Lung microvascular endothelial cell (primary cell): ENCODE results near the gene CES4A. TPM values are rescaled to one million over a fixed set of nuclear protein-coding genes. Genes with fewer than 3 reads are reported as not detected.
A peak's percentile ranks its signal among the peaks of the same experiment; 100 is the strongest.
"Not testable (repeated sequence)": the region's sequence is repeated elsewhere in the genome, so short reads cannot be mapped to it uniquely, and the experiment has no call there.

Experiments used
- DNase-seq, 2 donors: peaks; one replicate each; pipeline versions ENCODE4 v3.0.0 to v3.0.0-alpha.2; 2010; ENCODE audit warnings: low read depth in 2 of 2
- total RNA-seq: library from RNA; depleted of rRNA; stranded (reverse); fragments of >200 nt; gene quantifications from 2 replicates; pipeline ENCODE4 v1.2.1, GENCODE V29; 2014

CES4A gene
- total RNA-seq, 1 donor from 2014 or later = 1.2 TPM

DNA sequence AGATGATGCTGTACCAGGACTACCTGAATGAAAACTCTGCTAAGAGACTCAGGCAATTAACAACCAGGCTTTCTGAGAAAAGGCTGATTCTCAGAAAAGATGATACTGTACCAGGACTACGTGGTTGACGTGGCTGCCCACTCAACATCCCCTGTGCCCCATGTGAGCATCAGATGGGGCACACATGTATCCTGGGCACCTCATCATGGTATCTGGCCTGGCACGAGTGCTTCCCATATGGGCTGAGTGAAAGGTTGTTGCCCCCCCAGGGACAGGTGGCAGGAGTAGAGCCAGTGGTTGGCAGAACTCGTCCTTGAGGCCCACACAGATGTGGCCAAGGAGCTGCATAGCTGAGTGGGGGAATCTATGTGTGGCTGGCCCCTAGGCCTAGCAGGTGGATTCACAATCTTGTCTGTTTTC is 3.5 kb upstream of the CES4A start:
- no peak for DNase-seq

DNA sequence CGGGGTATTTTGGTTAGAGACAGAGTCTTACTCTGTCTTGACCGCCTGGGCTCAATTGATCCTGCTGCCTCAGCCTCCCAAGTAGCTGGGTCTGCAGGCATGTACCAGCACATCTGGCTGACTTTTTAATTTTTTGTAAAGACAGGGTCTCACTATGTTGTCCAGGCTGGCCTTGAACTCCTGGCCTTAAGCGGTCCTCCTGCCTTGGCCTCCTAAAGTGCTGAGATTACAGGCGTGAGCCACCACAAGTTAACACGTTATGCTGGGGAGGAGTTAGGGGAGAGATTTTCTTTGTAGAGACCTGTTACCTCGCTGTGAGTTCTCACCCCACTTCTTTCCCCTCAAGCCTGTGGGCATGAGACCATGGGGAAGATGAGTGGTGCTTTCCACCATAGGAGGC is 1.8 kb upstream of the CES4A start:
- DNase-seq = no peak

DNA sequence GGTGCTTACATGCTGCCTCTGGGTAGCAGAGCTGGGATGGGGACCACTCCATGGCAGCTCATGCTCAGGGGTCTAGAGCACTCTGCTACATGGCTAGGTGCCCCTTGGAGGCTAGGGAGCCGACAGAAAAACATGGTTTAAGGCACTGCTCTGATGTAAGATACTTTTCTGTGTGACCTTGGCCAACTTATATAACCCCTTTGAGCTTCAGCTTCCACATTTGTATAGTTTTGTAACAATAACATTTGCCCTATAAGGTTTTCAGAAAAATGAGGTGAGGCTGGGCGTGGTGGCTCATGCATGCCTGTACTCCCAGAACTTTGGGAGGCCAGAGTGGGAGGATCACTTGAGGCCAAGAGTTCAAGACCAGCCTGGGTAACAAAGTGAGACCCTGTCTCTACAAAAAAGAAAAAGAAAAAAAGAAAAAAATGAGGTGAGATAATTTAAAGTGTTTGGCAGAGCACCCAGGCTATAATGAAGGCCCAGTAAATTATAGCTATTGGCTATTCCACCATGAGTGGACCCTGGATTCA is 3.2 kb downstream of the CES4A start:
- no peak for DNase-seq

DNA sequence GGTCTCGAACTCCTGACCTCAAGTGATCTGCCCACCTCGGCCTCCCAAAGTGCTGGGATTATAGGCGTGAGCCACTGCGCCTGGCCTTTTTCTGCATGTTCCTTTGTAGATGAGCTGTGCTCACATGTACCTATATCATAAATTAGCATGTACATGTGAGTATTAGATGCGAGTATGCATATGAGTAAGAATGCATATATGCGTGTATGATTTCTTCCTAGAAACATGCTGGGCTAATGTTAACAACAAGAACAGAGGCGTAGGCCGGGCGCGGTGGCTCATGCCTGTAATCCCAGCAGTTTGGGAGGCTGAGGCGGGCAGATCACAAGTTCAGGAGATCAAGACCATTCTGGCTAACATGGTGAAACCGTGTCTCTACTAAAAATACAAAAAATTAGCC is 5.2 kb downstream of the CES4A start:
- not testable (repeated sequence) for DNase-seq

DNA sequence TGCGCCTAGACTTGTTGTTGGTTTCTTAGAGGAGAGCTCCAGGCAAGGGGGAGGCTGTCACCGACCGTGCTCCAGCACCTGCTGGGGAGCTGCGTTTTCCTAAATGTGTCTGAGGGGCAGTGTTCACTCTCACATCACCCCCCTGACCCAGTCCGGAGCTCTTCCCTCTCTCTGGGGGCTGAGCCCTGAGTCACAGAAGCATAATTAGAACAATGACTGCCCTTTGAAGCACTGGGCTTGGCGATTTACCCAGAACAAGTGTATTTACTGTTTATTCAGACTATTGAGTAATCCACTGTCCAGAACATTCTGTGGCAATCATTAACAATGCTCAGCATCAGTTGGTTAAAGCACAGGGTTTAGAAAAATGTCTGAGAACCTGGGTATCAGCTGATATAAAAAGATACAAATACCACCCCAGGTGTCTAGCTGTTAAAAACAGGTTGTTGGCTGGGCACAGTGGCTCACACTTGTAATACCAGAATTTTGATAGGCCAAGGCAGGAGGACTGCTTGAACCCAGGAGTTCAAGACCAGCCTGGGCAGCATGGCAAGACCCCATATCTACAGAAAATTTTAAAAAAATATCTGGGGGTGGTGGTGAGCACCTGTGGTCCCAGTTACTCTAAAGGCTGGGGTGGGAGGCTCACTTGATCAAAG is 8.1 kb downstream of the CES4A start:
- peak; percentile 17 to 40 for DNase-seq

DNA sequence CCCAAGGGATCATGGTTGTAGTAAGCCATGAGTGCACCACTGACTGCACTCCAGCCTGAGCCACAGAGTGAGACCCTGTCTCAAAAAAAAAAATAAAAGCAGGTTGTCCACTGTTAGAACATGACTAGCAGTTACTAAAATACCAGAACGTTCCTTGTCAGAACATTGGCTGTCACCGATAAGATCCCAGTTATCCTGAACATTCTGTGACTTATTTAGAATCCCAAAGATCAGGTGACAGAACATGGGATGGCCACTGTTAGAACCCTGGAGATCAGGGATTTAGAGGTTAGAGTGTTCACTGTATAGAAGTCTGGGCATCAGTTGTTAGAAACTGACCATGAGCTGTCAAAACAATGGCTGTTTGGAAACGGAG is 8.6 kb downstream of the CES4A start:
- DNase-seq = no peak

DNA sequence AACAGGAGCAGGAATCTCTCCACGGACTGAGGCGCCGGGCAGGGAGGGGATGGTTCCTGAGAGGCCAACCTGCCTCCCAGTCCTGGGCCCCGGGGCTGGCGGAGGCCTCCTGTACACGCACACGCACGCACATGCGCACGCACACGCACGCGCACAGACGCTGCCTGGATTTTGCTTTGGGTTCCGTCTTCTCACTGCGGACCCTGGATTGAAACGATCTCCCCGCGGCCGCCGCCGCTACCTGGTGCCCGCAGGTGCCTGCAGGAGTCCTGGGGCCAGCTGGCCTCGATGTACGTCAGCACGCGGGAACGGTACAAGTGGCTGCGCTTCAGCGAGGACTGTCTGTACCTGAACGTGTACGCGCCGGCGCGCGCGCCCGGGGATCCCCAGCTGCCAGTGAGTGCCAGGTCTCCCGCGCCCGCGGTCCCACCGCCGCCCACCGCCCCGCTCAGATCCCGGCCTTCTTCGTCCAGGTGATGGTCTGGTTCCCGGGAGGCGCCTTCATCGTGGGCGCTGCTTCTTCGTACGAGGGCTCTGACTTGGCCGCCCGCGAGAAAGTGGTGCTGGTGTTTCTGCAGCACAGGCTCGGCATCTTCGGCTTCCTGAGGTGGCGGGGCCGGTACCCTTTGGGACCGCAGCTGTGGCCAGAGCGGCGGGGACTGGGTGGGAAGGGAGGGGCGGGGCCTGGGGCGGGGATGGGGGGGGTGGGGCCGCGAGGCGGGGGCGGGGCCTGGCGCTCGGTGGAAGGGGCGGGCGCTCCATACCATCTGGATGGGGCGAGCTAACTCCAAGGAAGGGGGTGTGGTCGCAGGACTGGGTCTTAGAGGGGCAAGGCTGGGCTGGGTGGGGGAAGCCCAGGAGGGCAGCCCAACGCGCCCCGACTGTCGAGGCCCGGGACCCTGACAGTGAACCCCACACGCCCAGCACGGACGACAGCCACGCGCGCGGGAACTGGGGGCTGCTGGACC is 12.3 kb downstream of the CES4A start:
- DNase-seq = peak in 1 of 2 donors; percentile 46

DNA sequence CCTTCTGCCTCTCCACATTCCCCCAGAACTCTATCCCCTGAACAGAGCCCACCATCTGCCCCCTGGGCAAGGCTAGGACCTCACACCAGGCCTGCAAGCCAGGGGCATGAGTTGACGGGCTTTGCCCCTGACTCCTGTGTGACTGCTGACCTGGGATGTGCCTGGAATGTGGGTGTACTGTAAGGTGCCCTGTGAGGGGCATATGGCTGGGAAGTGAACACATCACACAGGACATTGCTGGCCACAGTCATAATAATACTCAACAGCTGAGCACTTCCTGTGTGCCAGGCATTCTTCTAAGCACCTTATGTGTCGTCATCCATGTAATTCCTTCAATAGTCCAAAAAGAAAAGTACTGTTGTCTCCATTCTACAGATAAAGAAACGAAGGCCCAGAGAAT is 13.3 kb downstream of the CES4A start:
- DNase-seq = no peak

DNA sequence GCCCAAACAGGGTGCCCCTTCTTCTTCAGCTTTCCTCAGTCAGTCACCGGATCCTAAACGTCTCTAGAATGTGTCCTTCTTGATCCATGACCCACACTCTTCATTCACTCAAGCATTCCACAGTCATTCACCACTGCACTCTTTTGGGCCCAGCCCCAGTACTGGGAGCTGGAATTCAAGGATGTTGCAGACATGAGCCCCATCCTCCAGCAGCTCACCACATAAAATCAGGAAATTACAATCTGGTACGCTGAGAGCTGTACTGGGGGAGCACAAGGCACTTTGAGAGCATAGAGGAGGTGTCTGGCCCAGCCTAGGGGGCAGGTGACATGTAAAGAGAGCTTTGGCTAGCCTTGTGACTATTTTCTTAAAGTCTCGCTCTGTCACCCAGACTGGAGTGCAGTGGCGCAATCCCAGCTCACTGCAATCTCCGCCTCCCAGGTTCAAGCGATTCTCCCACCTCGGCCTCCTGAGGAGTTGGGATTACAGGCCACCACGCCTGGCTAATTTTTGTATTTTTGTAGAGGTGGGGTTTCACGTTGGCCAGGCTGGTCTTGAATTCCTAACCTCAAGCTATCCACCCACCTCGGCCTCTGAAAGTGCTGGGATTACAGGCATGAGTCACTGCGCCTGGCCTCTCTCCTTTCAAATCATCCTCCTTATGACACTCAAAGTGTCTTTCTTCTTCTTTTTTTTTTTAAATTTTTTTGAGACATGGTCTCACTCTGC is 18.7 kb downstream of the CES4A start:
- DNase-seq = no peak

DNA sequence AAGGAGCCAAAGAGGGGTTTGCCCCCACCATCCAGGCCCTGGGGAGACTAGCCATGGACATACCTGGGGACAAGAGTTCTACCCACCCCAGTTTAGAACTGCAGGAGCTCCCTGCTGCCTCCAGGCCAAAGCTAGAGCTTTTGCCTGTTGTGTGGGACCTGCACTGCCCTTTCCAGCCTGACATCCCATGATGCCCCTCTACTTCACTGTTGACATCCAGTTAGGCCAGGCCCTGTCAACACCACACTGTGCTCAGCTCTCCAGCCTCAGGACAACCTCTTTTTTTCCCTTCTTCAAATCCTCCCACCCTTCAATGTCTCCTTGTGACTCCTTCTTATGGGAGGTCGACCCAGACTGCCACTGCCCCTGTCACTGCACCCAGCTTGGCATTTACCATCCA is 20.8 kb downstream of the CES4A start:
- no peak for DNase-seq

DNA sequence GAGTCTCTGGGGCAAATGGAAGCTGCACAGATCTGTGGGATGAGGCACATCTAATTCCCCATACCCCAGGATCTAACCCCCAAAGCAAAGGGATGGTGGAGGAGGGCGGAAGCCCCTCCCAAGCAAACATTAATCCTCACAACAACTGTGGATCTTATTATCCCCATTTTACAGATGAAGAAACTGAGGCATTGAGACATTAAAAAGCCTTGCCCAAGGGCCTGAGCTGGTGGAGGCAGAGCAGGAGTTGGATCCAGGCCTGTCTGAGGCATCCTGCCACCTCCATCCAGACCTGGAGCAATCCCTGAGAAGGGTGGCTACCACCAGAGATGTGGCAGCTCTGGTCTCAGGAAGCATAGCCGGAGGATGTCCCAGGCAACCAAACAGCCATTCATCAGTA is 22.9 kb downstream of the CES4A start:
- DNase-seq = no peak

DNA sequence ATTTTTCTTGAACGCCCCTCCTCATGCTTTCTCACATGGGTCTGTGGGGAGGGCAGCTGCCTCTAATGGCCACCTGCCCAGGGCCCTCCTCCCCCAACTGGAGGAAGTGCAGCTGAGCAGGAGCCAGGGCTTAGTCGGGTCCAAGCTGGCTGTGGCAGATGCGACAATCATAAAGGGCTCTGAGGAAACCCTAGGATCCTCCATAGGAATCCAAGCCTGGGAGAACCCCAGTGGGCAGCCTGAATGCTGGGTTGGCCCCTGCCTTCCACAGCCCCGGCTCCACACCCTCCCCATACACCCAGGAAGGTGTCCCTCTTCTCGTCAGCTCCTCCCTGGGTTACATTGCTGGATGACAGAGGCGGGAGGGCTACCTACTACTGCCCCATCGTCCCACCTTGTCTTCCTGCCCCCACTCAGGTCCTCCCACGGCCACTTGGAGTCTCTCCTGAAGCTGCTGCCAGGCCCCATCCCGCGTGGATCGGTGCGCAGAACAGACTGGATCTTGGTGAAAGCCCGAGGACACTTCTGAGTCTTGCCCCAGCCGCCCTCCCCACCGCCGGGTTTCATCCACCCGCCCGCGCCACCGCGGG is 24.9 kb downstream of the CES4A start:
- no peak for DNase-seq

DNA sequence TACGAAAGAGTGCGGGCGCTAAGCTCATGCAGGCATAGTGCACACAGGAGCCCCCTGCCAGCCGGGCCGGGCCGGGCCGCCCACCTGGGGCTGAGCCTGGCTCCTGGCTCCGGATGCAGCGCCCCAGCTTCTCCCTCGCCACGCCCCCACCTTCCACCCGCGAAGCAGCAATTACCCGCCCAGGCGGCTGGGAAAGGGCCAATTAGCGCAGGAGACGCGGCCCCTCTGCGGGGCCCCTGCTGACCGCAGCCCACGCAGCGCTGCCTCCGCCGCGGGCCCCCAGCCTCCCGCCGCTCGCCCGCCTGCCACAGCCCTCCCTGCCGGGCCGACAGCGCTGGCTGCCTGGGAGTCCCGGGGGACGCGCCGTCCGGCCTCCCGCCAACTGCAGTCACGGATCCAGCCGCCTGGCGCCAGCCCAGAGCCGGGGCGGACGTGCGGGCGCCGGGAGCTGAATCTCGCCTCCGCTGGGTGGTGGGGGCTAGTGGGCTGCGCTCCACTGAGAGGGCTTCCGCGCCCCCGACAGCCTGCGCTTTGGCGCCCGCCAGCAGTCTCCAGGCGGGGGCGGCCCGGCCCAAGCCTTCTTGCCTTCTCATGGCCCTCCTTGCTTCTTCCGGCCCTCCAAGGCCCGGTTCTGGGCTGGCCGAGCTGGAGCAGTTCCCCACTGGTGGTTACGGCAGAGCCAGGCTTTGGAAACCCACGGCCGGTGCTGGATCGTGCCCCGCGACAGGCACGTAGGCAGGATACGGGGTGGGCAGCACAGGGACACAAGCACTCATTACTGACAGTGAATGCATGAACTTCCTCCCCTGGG is 25.6 kb downstream of the CES4A start:
- peak; percentile 46 to 75 for DNase-seq

DNA sequence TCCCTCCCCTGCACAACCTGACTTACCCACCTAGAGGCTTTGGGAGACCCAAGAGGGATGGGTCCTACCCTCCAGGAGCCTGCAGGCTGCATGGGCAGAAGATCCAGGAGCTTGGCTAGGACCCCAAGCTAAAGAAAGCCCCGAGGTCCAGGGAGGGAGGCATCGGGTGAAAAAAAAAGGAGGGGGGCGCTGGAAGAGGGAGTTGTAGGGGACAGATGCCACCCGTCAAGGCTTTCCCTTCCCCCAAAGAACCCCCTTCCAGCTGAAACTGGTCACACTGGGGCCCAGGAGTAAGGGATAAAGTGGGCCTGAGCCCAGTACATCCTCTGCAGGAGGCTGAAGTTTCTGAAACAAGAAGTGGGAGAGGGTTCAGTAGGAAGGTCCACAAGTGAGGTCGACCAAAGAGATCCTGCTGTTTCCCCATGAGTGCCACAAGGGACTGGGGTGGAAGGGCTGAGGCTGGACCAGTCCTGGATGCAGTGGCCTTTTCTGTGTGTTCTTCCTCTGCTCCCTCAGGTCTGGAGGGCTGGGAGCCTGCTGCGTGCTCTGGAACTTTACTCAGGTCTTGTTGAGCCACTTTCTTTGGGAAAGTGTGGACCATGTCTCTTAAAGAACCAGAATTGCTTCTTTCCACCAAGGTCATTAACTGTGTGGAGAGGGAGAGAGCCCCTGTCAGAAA is 26.4 kb downstream of the CES4A start:
- DNase-seq = no peak

DNA sequence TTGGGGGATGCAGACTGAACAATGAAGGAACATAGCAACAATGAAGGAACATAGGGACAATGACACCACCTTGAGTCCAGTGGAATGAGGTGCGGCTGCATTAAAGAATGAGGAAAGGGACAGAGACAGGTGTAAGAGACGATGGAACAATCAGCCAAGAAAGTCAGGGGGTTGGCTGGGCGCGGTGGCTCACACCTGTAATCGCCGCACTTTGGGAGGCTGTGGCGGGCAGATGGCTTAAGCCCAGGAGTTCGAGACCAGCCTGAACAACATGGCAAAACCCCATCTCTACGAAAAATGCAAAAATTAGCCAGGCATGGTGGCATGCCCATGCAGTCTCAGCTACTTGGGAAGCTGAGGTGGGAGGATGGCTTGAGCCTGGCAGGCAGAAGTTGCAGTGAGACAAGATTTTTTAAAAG is 26.9 kb downstream of the CES4A start:
- DNase-seq = no peak

DNA sequence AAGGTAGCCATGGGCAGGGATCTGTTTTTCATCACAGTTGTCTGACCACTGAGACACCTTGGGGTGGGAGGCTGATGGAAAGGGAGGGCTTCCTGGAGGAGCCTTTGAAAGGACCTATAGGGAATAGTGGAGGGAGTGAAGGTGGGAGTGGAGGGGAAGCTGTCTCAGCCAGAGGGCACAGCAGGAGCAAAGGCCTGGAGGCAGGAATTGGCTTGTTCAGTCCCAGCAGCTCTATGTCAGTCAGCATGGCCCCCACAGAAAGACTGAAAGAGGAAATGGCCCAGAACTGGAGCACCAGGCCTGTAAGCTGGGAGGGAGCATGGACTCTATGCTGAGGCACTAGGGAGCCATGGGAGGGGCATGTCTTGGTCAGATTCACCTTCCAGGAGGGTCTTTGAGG is 27.8 kb downstream of the CES4A start:
- no peak for DNase-seq

DNA sequence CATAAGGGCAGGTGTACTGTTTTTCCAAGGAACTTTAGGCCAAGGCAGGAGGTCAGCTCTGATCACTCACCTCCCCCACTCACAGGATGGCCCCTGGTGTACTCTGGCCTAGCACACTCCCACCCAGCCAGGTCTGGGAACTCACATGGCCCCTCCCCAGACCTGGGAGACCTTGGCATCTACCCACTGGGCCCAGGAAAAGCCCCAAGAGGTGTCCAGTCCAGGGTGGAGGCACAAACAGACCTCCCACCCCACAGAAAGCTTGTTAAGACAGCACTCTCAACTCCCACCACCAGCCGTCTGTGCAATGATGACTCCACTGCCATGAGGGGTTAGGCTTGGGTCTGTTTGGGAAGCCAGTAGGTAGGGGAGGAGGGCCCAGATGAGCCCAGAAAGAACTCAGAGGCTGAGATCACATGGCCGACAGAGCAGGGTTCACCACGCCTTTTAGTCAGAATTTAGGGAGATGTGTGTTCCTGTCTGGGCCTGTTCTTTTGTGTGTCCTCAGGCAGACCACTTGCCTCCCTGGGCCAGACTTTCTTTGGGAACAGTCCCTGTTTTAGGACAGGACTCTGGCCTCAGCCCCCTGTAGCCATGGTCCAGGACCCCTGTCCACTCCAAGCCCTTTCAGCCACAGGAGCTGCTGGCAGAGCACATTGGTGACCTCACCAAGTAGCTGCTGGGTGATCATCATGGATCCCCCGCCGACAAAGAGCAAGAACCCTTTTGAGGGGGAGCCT is 28.5 kb downstream of the CES4A start:
- no peak for DNase-seq

DNA sequence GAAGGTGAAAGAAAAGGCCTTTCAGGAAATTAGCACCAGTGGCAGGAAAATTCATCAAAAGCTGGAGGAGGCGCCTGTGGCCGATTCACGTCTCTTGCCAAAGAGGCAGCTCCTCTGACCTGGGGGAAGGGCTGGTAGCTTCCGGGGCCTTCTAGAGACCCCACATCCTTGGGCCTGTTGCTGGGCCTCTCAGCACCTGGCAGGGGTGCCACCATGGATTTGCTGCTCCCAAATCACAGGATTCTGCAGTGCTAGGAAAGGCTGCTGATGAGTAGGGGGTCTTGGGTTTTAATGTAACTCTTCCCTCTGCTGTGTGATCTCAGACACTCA is 29.0 kb downstream of the CES4A start:
- DNase-seq = no peak

DNA sequence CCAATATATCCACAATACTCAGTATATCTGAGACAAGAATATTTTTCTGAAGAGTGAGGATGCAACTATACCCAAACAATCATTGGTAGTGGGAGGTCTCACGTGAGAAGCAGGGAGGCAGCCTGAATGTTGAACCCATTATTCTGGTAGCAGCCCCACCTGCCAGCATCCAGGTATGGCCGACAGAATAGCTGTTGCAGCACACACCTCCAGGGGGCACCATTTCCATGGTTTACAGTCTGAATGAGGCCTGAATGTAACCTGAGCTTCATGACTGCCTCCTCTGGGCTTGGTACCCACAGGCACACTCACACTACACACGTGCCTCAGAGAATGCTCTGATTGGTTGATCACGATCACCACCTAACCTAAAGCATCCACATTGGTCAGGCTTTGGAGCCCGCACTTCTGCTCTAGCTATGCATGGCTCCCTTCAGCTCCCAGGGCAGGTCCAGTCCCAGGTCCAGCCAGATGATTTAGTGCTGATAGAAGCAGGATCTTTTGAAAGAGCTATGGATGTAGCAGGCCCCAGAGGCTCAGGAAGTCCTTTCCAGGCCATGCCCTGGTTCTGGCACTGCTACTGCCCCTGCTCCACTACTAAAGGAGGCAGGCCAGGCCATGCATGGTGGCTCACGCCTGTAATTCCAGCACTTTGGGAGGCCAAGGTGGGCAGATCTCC is 29.6 kb downstream of the CES4A start:
- DNase-seq = peak; percentile 92 to 94
